Epithelial cell of alveolus of lung (primary cell): Measurements from ENCODE around the gene TRIP11. TPM values are rescaled to one million over a fixed set of nuclear protein-coding genes. Genes with fewer than 3 reads are reported as not detected.

Source experiments
- total RNA-seq: library from RNA; depleted of rRNA; stranded (reverse); fragments of >200 nt; gene quantifications from 2 replicates; pipeline ENCODE4 v1.2.1, GENCODE V29; 2015

Gene TRIP11
- total RNA-seq, result 17.1 and 18.1 TPM in 2 replicates

DNA sequence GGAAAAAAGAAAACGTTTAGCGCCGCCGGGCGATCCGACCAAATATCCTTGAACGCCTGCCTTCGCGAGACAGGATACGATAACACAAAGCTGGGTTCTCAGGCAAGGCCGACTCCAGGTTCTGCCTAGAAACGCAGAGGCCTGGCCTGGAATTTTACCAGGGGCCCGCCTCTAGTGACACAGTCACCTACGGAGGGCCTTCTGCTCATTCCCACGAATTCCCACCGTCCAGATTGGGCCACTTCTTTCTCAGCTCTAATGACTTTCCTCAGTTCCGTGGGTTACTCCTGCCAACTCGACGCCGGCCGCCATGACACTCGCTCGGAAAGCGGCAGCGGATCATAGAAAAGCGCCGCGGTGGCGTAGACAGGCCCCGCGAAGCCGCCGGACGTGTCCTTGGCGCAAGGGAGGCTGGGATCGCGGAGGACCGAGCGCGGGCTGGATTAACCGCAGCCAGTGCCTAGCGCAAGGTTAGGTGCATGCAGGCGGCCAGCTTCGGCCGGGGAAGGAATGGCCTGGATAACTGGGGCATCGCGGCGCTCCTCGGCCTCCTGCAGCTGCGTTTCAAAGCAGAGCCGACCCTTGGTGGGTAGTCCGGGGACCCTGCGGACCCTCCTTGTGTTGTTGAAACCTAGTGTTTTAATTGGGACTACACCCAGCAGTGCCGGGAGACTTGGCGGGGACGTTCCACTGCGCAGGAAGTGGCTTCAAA is at the start of gene TRIP11:
Gene TRIP11 (minus strand): TSS at position 341 of the 712 bp plus-strand sequence. CDS start 374 bp downstream, outside the sequence.

DNA sequence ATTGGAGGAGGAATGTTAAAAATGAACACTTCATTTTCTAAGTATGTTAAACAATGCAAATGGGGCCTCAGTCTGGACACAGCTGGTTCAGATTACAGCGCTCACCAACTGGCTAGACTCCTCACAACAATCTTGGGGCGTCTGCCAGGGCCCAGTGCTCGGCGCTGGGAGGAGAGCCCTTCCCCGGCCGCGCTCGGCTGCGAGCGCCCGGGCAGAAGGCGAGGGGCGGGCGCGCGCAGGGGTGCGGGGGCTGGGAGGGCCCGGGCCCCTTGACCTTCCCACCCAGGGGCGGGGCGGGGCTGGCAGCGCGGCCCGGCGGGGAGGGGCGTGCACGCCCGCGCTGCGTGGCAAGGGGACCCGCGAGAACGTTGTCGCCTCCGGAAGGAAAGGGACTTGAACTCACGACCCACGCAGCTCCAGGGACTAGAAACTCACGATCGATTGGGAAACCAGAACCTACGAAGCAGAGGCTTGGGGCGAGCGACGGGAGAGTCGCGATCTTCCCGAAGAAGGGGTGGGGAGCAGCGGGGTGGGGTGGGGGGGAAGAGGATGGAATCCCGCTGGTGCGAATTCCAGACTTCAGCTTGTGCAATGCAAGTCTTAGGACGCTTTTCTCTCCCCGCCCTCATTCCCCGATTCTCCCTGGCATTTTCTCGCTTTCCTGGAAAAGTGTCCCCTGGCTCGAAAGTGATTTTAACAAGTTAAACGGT is 92.2 kb downstream of the TRIP11 start, which contains the start of gene FBLN5:
Gene FBLN5 (minus strand): TSS at position 220 of the 710 bp plus-strand sequence. CDS start 465 bp downstream, outside the sequence.

Other genes with a start within 250 kb of the TRIP11 start
- 0.24 and 0.26 TPM in 2 replicates for gene TC2N, start 172.5 kb downstream of the TRIP11 start, total RNA-seq
- 49.3 and 149 TPM in 2 replicates for gene FBLN5, start 92.4 kb downstream of the TRIP11 start, total RNA-seq
- 11.1 and 42.4 TPM in 2 replicates for gene ATXN3, start 66.5 kb upstream of the TRIP11 start, total RNA-seq
- 318 and 397 TPM in 2 replicates for gene NDUFB1, start 81.6 kb upstream of the TRIP11 start, total RNA-seq
- 25.8 and 29.0 TPM in 2 replicates for gene CPSF2, start 81.9 kb upstream of the TRIP11 start, total RNA-seq